Keratinocyte (primary cell): ENCODE data around the gene PFKFB3. TPM values are rescaled to one million over a fixed set of nuclear protein-coding genes. Genes with fewer than 3 reads are reported as not detected.

Experiments used
- DNase-seq: peaks from one replicate; pipeline ENCODE4 v3.0.0-alpha.2; 2011; ENCODE audit warnings: low read depth, missing footprints, low spot score
- FAIRE-seq: peaks from 2 replicates; lab custom pipeline; 2011; peaks lifted over from hg19 to GRCh38; lab: Jason Lieb, UNC
- H2AFZ ChIP-seq: 2 replicates; pipeline ENCODE4 v1.6.0; 2012; ENCODE audit warnings: low read length, control low read depth, inconsistent platforms; ENCODE audit not compliant: control insufficient read depth
- H3K27ac ChIP-seq: 2 replicates; pipeline ENCODE4 v1.5.1; 2011; ENCODE audit warnings: low read length; ENCODE audit not compliant: control insufficient read depth, insufficient read depth
- H3K27me3 ChIP-seq: 3 replicates; pipeline ENCODE4 v1.6.0; 2011; ENCODE audit warnings: low read length; ENCODE audit not compliant: control insufficient read depth, insufficient read depth; ENCODE audit errors: extremely low read depth
- H3K36me3 ChIP-seq, 2 experiments: 2 replicates in 1 of 2; 3 replicates in 1 of 2; pipeline ENCODE4 v1.5.1; 2011; ENCODE audit warnings: low read length in 2 of 2, mild to moderate bottlenecking in 1 of 2; ENCODE audit not compliant: control insufficient read depth in 2 of 2, insufficient read depth in 2 of 2; ENCODE audit errors: extremely low read depth in 1 of 2
- H3K4me1 ChIP-seq: 3 replicates; pipeline ENCODE4 v1.5.1; 2011; ENCODE audit warnings: low read length; ENCODE audit not compliant: control insufficient read depth, insufficient read depth; ENCODE audit errors: extremely low read depth
- H3K4me2 ChIP-seq: 3 replicates; pipeline ENCODE4 v1.6.0; 2011; ENCODE audit warnings: low read depth, low read length; ENCODE audit not compliant: control insufficient read depth, insufficient read depth; ENCODE audit errors: extremely low read depth
- H3K4me3 ChIP-seq, 3 experiments: fragments of 200-600 bp in 1 of 3; sonication (generic) in 1 of 3; 2 replicates in 2 of 3; 3 replicates in 1 of 3; pipeline ENCODE4 v1.5.1; 2011 to 2016; ENCODE audit warnings: low read length in 3 of 3, mild to moderate bottlenecking in 3 of 3, control low read depth in 2 of 3, inconsistent platforms in 1 of 3, low read depth in 1 of 3, mixed read lengths in 1 of 3, mixed run types in 1 of 3, moderate library complexity in 1 of 3; ENCODE audit not compliant: control insufficient read depth in 2 of 3, insufficient read depth in 2 of 3; ENCODE audit errors: extremely low read depth in 1 of 3
- H3K79me2 ChIP-seq: 2 replicates; pipeline ENCODE4 v1.6.0; 2012; ENCODE audit warnings: low read length; ENCODE audit not compliant: control insufficient read depth, insufficient read depth
- H3K9ac ChIP-seq: 3 replicates; pipeline ENCODE4 v1.6.0; 2011; ENCODE audit warnings: low read length; ENCODE audit not compliant: control insufficient read depth, insufficient read depth; ENCODE audit errors: extremely low read depth
- H3K9me1 ChIP-seq: 3 replicates; pipeline ENCODE4 v1.6.0; 2011; ENCODE audit warnings: low read length; ENCODE audit not compliant: control insufficient read depth, insufficient read depth; ENCODE audit errors: extremely low read depth
- H3K9me3 ChIP-seq: 2 replicates; pipeline ENCODE4 v1.5.1; 2012; ENCODE audit warnings: low read depth, low read length; ENCODE audit not compliant: control insufficient read depth
- H4K20me1 ChIP-seq: 3 replicates; pipeline ENCODE4 v1.6.0; 2011; ENCODE audit warnings: low read length; ENCODE audit not compliant: control insufficient read depth, insufficient read depth; ENCODE audit errors: extremely low read depth
- CTCF ChIP-seq, 3 experiments: IDR thresholded peaks in 1 of 3; conservative IDR thresholded peaks in 1 of 3; optimal IDR thresholded peaks in 1 of 3; 2 replicates in 2 of 3; 3 replicates in 1 of 3; pipeline versions ENCODE3 to v1.5.1; 2011; ENCODE audit warnings: low read length in 3 of 3, mild to moderate bottlenecking in 3 of 3, moderate library complexity in 2 of 3, control low read depth in 1 of 3, inconsistent platforms in 1 of 3; ENCODE audit not compliant: insufficient read depth in 2 of 3; ENCODE audit errors: extremely low read depth in 1 of 3
- EZH2 ChIP-seq: IDR thresholded peaks from one replicate; pipeline ENCODE4 v1.6.1; 2012; ENCODE audit warnings: inconsistent platforms, mild to moderate bottlenecking, low read length, moderate library complexity
- dilution Hi-C: fragments of 300-500 bp; cut with MboI; formaldehyde crosslinking; loops from one replicate; pipeline ENCODE4 v1.7.0; 2020; ENCODE audit warnings: low sequenced_read_pairs; ENCODE audit not compliant: extremely low pct_ligation_motif_present
- polyA plus RNA-seq, 5 experiments: library from polyadenylated mRNA; depleted of rRNA in 3 of 5; stranded (reverse) in 3 of 5; stranded (forward) in 1 of 5; unstranded in 1 of 5; fragments of >200 nt; gene quantifications; 1 replicate in 1 of 5; 2 replicates in 3 of 5; 3 replicates in 1 of 5; pipeline versions ENCODE4 v1.2.1 to v1.2.3, GENCODE V29; 2011 to 2012; ENCODE audit warnings: missing spikeins in 2 of 5, low read depth in 1 of 5, low replicate concordance in 1 of 5

PFKFB3 gene
- polyA plus RNA-seq, 1 donor (not counting 4 experiments of a cell fraction or from before 2014, with no cell fraction given), result 18.6 TPM

GRCh38 chr10:6270951-6271350 lies 68.2 kb downstream of the PFKFB3 start:
- no peaks in the 10 kb centered on the region for H3K79me2 ChIP-seq
- no peak for DNase-seq
- H3K4me1 ChIP-seq, result peaks cover 14% of the 10 kb centered on the region
- H3K9me3 ChIP-seq, result no peaks in the 10 kb centered on the region
- H3K27me3 ChIP-seq, result no peaks in the 10 kb centered on the region
- no peak overlapping the region for H3K27ac ChIP-seq
- FAIRE-seq, result no peak
- no peak overlapping the region for H2AFZ ChIP-seq
- H3K36me3 ChIP-seq, result no peaks in the 10 kb centered on the region
- dilution Hi-C loops, result loop anchor here (25.0 kb wide), 1 partner anchor 116 kb away; no protein-coding TSS in a partner anchor
- H3K4me3 ChIP-seq, result no peak overlapping the region
- H3K9me1 ChIP-seq, result no peaks in the 10 kb centered on the region
- H4K20me1 ChIP-seq, result no peaks in the 10 kb centered on the region
- H3K9ac ChIP-seq, result no peak overlapping the region
- H3K4me2 ChIP-seq, result no peak overlapping the region
- no peak for TF ChIP-seq CTCF (optimal IDR thresholded peaks at IDR 0.05 in 1 of 3, IDR thresholded peaks at IDR 0.05 in 1 of 3, conservative IDR thresholded peaks at IDR 0.05 in 1 of 3; ENCODE audit: extremely low read depth in 1 of 3, insufficient read depth in 2 of 3, low read length in 3 of 3)
- TF ChIP-seq EZH2, result no peak

GRCh38 chr10:6271663-6272062 lies 68.9 kb downstream of the PFKFB3 start:
- Histone ChIP-seq H3K4me3 (no peak overlapping the region), H3K79me2 (no peaks in the 10 kb centered on the region), H3K27me3 (no peaks in the 10 kb centered on the region), H3K4me1 (peaks cover 15% of the 10 kb centered on the region), H3K36me3 (no peaks in the 10 kb centered on the region), H4K20me1 (no peaks in the 10 kb centered on the region), H3K9ac (no peak overlapping the region), H3K27ac (no peak overlapping the region), H3K9me3 (no peaks in the 10 kb centered on the region), H3K4me2 (no peak overlapping the region), H2AFZ (no peak overlapping the region), H3K9me1 (no peaks in the 10 kb centered on the region)
- dilution Hi-C loops, result loop anchor here (25.0 kb wide), 1 partner anchor 116 kb away; no protein-coding TSS in a partner anchor
- no peak for TF ChIP-seq EZH2
- TF ChIP-seq CTCF (optimal IDR thresholded peaks at IDR 0.05 in 1 of 3, IDR thresholded peaks at IDR 0.05 in 1 of 3, conservative IDR thresholded peaks at IDR 0.05 in 1 of 3; ENCODE audit: extremely low read depth in 1 of 3, insufficient read depth in 2 of 3, low read length in 3 of 3), result no peak
- FAIRE-seq (no peak), DNase-seq (no peak)
